Fibroblast of pulmonary artery (primary cell): ENCODE results near the gene ARF6.

Source experiments
- DNase-seq: peaks from one replicate; pipeline ENCODE4 v3.0.0-alpha.2; 2010; ENCODE audit warnings: low read depth
- H3K4me3 ChIP-seq: replicated peaks from 2 replicates; pipeline ENCODE4 v1.5.1; 2011; ENCODE audit warnings: low read depth, mild to moderate bottlenecking, control low read depth, low read length, moderate library complexity
- CTCF ChIP-seq: IDR thresholded peaks from 2 replicates; pipeline ENCODE4 v1.5.1; 2011; ENCODE audit warnings: mild to moderate bottlenecking, control low read depth, low read length, inconsistent platforms; ENCODE audit errors: missing control alignments

Gene ARF6

GRCh38 chr14:49908433-49908782, 15.5 kb downstream of the ARF6 start:
- no peak for TF ChIP-seq CTCF

GRCh38 chr14:49909016-49909415, 16.1 kb downstream of the ARF6 start:
- no peak for TF ChIP-seq CTCF
- no peak overlapping the region for H3K4me3 ChIP-seq
- no peak for DNase-seq

More at GRCh38 chr14:49908433-49908782, 15.5 kb downstream of the ARF6 start:
- H3K4me3 ChIP-seq: no peak overlapping the region
- no peak for DNase-seq

- DNase-seq: no peak
- H3K4me3 ChIP-seq: no peak overlapping the region
- TF ChIP-seq CTCF: no peak
These were observed 22.2 kb downstream of the ARF6 start for GRCh38 chr14:49915085-49915484.

GRCh38 chr14:49918706-49919105, 25.8 kb downstream of the ARF6 start:
- no peak for TF ChIP-seq CTCF
- no peak overlapping the region for H3K4me3 ChIP-seq
- no peak for DNase-seq

GRCh38 chr14:49919825-49920659, 27.2 kb downstream of the ARF6 start:
- TF ChIP-seq CTCF: no peak
- H3K4me3 ChIP-seq: no peak overlapping the region
- peak; percentile 34 for DNase-seq

- H3K4me3 ChIP-seq: no peak overlapping the region
- DNase-seq: no peak
- no peak for TF ChIP-seq CTCF
These were observed 28.1 kb downstream of the ARF6 start for GRCh38 chr14:49920935-49921334.

- TF ChIP-seq CTCF: no peak
- no peak overlapping the region for H3K4me3 ChIP-seq
- DNase-seq: no peak
These were observed 28.5 kb downstream of the ARF6 start for GRCh38 chr14:49921401-49921800.
